Measurements from ENCODE around the gene ENOX1. TPM values are rescaled to one million over a fixed set of nuclear protein-coding genes. Genes with fewer than 3 reads are reported as not detected.
A peak's percentile ranks its signal among the peaks of the same experiment; 100 is the strongest.
"Not testable (repeated sequence)": the region's sequence is repeated elsewhere in the genome, so short reads cannot be mapped to it uniquely, and the experiment has no call there.

Gene ENOX1
- total RNA-seq, 1 experiment from 2014 or later, result 1.8 TPM

- intact Hi-C loops (cut with micrococcal nuclease), result no loop called here
- H3K4me3 Mint-ChIP-seq (ENCODE audit: unreplicated experiment), result no peak overlapping the region
- no peaks in the 10 kb centered on the region for H3K36me3 Mint-ChIP-seq (ENCODE audit: insufficient read depth, unreplicated experiment)
- no TSS peak for BruUV-seq (replicated peaks)
- ChIA-PET POLR2A (interaction anchor here (1.2 kb wide), 1 partner anchor 31 kb away, joined by 3 read pairs; no protein-coding TSS in a partner anchor), CTCF (no interaction called here)
- DNase-seq (ENCODE audit: unreplicated experiment), result no peak
- no peaks in the 10 kb centered on the region for H3K27me3 Mint-ChIP-seq (ENCODE audit: insufficient read depth, unreplicated experiment)
- H3K9me3 Mint-ChIP-seq (ENCODE audit: unreplicated experiment), result no peaks in the 10 kb centered on the region
- no peak for TF ChIP-seq CTCF (IDR thresholded peaks at IDR 0.05; ENCODE audit: unreplicated experiment)
- no peaks in the 10 kb centered on the region for H3K4me1 Mint-ChIP-seq (ENCODE audit: insufficient read depth, unreplicated experiment)
- no peak overlapping the region for H3K27ac Mint-ChIP-seq (ENCODE audit: low read depth, unreplicated experiment)
These were observed 432.4 kb downstream of the ENOX1 start for GRCh38 chr13:43354153-43354945.

- intact Hi-C loops (cut with micrococcal nuclease), result no loop called here
- H3K27ac Mint-ChIP-seq (ENCODE audit: low read depth, unreplicated experiment), result no peak overlapping the region
- H3K27me3 Mint-ChIP-seq (ENCODE audit: insufficient read depth, unreplicated experiment), result no peaks in the 10 kb centered on the region
- ChIA-PET POLR2A (interaction anchor here (0.7 kb wide), 1 partner anchor 14 kb away, joined by 3 read pairs; no protein-coding TSS in a partner anchor), CTCF (no interaction called here)
- no peak overlapping the region for H3K4me3 Mint-ChIP-seq (ENCODE audit: unreplicated experiment)
- H3K4me1 Mint-ChIP-seq (ENCODE audit: insufficient read depth, unreplicated experiment), result no peaks in the 10 kb centered on the region
- DNase-seq (ENCODE audit: unreplicated experiment), result no peak
- no peak for TF ChIP-seq CTCF (IDR thresholded peaks at IDR 0.05; ENCODE audit: unreplicated experiment)
- no peaks in the 10 kb centered on the region for H3K9me3 Mint-ChIP-seq (ENCODE audit: unreplicated experiment)
- no peaks in the 10 kb centered on the region for H3K36me3 Mint-ChIP-seq (ENCODE audit: insufficient read depth, unreplicated experiment)
- no TSS peak for BruUV-seq (replicated peaks)
These were observed 433.1 kb downstream of the ENOX1 start for GRCh38 chr13:43353631-43354030.

- H3K36me3 Mint-ChIP-seq (ENCODE audit: insufficient read depth, unreplicated experiment); H3K4me1 Mint-ChIP-seq (ENCODE audit: insufficient read depth, unreplicated experiment); H3K4me3 Mint-ChIP-seq (ENCODE audit: unreplicated experiment); DNase-seq (ENCODE audit: unreplicated experiment); H3K27me3 Mint-ChIP-seq (ENCODE audit: insufficient read depth, unreplicated experiment); H3K9me3 Mint-ChIP-seq (ENCODE audit: unreplicated experiment); intact Hi-C loops (cut with micrococcal nuclease); POLR2A ChIA-PET; BruUV-seq (replicated peaks); H3K27ac Mint-ChIP-seq (ENCODE audit: low read depth, unreplicated experiment): not testable (repeated sequence)
- CTCF ChIA-PET, result interaction anchor here (0.6 kb wide), 1 partner anchor 1104 kb away, joined by 6 read pairs; no protein-coding TSS in a partner anchor
These were observed 435.2 kb downstream of the ENOX1 start for GRCh38 chr13:43351612-43352011.

GRCh38 chr13:43348397-43348796 is 438.4 kb downstream of the ENOX1 start:
- peak; percentile 53 for DNase-seq (ENCODE audit: unreplicated experiment)
- Mint-ChIP-seq H3K27me3 (ENCODE audit: insufficient read depth, unreplicated experiment) (no peaks in the 10 kb centered on the region), H3K4me1 (ENCODE audit: insufficient read depth, unreplicated experiment) (peaks cover 9% of the 10 kb centered on the region), H3K4me3 (ENCODE audit: unreplicated experiment) (no peak overlapping the region), H3K9me3 (ENCODE audit: unreplicated experiment) (no peaks in the 10 kb centered on the region), H3K27ac (ENCODE audit: low read depth, unreplicated experiment) (no peak overlapping the region), H3K36me3 (ENCODE audit: insufficient read depth, unreplicated experiment) (no peaks in the 10 kb centered on the region)
- ChIA-PET POLR2A (no interaction called here), CTCF (no interaction called here)
- BruUV-seq (replicated peaks), result no TSS peak
- intact Hi-C loops (cut with micrococcal nuclease), result no loop called here
- TF ChIP-seq CTCF (IDR thresholded peaks at IDR 0.05; ENCODE audit: unreplicated experiment), result no peak

All from MCF 10A (cell line).